Fibroblast of lung (primary cell): ENCODE data around the gene DCUN1D2.

Source experiments
- CTCF ChIP-seq, 2 donors: IDR thresholded peaks in 1 of 2; conservative IDR thresholded peaks in 1 of 2; 1 replicate in 1 of 2; 2 replicates in 1 of 2; pipeline ENCODE4 v1.5.1; 2011 to 2012; ENCODE audit warnings: low read length in 2 of 2, control low read depth in 1 of 2, inconsistent platforms in 1 of 2, low read depth in 1 of 2, mild to moderate bottlenecking in 1 of 2
- EZH2 ChIP-seq: IDR thresholded peaks from 2 replicates; pipeline ENCODE4 v1.5.1; 2012; ENCODE audit warnings: low read length, control low read depth, mild to moderate bottlenecking; ENCODE audit errors: missing control alignments

DNA sequence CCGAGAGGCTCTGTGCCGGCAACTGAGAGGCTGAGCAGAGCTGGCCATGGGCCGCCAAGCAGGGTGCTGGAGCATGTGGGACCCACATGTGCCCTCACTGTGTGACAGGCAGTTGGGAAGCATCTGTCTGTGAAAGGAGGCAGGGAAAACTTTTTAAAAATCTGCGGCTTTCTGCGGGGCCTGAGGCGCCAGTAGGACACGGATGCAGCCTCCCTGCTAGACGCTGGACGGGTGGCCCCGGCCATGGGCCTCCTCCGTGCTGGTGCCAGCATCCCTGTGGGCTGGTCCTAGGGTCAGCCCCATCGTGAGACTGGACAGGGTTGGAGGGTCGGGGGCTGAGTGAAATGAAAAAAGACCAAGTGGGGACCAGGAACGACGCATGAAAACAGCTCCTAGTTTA lies 20.9 kb upstream of the DCUN1D2 start:
- TF ChIP-seq CTCF (conservative IDR thresholded peaks at IDR 0.05 in 1 of 2, IDR thresholded peaks at IDR 0.05 in 1 of 2; ENCODE audit: low read depth in 1 of 2, low read length in 2 of 2) (no peak), EZH2 (no peak)
